Mesenchymal stem cell (in vitro differentiated cells and primary cell): ENCODE results near the gene NRG2.
A peak's percentile ranks its signal among the peaks of the same experiment; 100 is the strongest.

ENCODE experiments used
- DNase-seq: peaks from one replicate; pipeline ENCODE4 v3.0.0-alpha.2; 2013
- H2AFZ ChIP-seq: one replicate; pipeline ENCODE4 v1.6.1; 2013; ENCODE audit warnings: low read depth, mild to moderate bottlenecking, control low read depth, inconsistent platforms, low read length, moderate library complexity
- H2AK5ac ChIP-seq: 2 replicates; pipeline ENCODE4 v1.6.1; 2013; ENCODE audit warnings: low read length, moderate library complexity, mild to moderate bottlenecking, inconsistent platforms; ENCODE audit not compliant: severe bottlenecking
- H2BK120ac ChIP-seq: one replicate; pipeline ENCODE4 v1.6.1; 2013; ENCODE audit warnings: low read depth, mild to moderate bottlenecking, inconsistent platforms, low read length, moderate library complexity
- H2BK12ac ChIP-seq, 2 experiments: one replicate each; pipeline ENCODE4 v1.6.1; 2013; ENCODE audit warnings: inconsistent platforms in 2 of 2, low read length in 2 of 2, mild to moderate bottlenecking in 2 of 2, moderate library complexity in 2 of 2, control low read depth in 1 of 2
- H2BK15ac ChIP-seq: one replicate; pipeline ENCODE4 v1.6.1; 2013; ENCODE audit warnings: mild to moderate bottlenecking, low read depth, inconsistent platforms; ENCODE audit not compliant: poor library complexity, severe bottlenecking
- H2BK5ac ChIP-seq: 2 replicates; pipeline ENCODE4 v1.6.1; 2013; ENCODE audit warnings: low read depth, mild to moderate bottlenecking, low read length, control low read depth, inconsistent platforms; ENCODE audit not compliant: poor library complexity, severe bottlenecking
- H3K14ac ChIP-seq, 2 experiments: one replicate each; pipeline ENCODE4 v1.6.1; 2013; ENCODE audit warnings: inconsistent platforms in 2 of 2, low read length in 2 of 2, control low read depth in 1 of 2, mild to moderate bottlenecking in 1 of 2, moderate library complexity in 1 of 2
- H3K18ac ChIP-seq, 2 experiments: one replicate each; pipeline ENCODE4 v1.6.1; 2013; ENCODE audit warnings: inconsistent platforms in 2 of 2, low read length in 2 of 2, control low read depth in 1 of 2, low read depth in 1 of 2, mild to moderate bottlenecking in 1 of 2
- H3K23ac ChIP-seq, 2 experiments: one replicate each; pipeline ENCODE4 v1.6.1; 2013; ENCODE audit warnings: inconsistent platforms in 2 of 2, low read length in 2 of 2, mild to moderate bottlenecking in 2 of 2, moderate library complexity in 2 of 2, control low read depth in 1 of 2
- H3K27ac ChIP-seq: 2 replicates; pipeline ENCODE4 v1.5.1; 2013; ENCODE audit warnings: mild to moderate bottlenecking, moderate library complexity, low read length, control low read depth, inconsistent platforms; ENCODE audit not compliant: poor library complexity, severe bottlenecking
- H3K27me3 ChIP-seq, 2 experiments: 2 replicates each; pipeline versions ENCODE4 v1.6.1 to v1.7.0; 2013; ENCODE audit warnings: low read length in 2 of 2, mild to moderate bottlenecking in 2 of 2, moderate library complexity in 2 of 2, control low read depth in 1 of 2, inconsistent platforms in 1 of 2; ENCODE audit not compliant: control insufficient read depth in 1 of 2, insufficient read depth in 1 of 2
- H3K36me3 ChIP-seq, 2 experiments: 2 replicates each; pipeline versions ENCODE4 v1.6.1 to v1.7.0; 2013; ENCODE audit warnings: low read length in 2 of 2, control low read depth in 1 of 2, inconsistent platforms in 1 of 2, low read depth in 1 of 2, mild to moderate bottlenecking in 1 of 2; ENCODE audit not compliant: insufficient read depth in 2 of 2, control insufficient read depth in 1 of 2
- H3K4ac ChIP-seq, 2 experiments: one replicate each; pipeline ENCODE4 v1.6.1; 2013; ENCODE audit warnings: inconsistent platforms in 2 of 2, low read length in 2 of 2, mild to moderate bottlenecking in 2 of 2, moderate library complexity in 2 of 2, control low read depth in 1 of 2, low read depth in 1 of 2
- H3K4me1 ChIP-seq: 2 replicates; pipeline ENCODE4 v1.6.1; 2013; ENCODE audit warnings: low read depth, low read length, control low read depth; ENCODE audit not compliant: control insufficient read depth, insufficient read depth
- H3K4me2 ChIP-seq: 2 replicates; pipeline ENCODE4 v1.6.1; 2013; ENCODE audit warnings: low read length, mild to moderate bottlenecking, inconsistent platforms; ENCODE audit not compliant: poor library complexity, severe bottlenecking
- H3K4me3 ChIP-seq, 2 experiments: 2 replicates each; pipeline versions ENCODE4 v1.5.1 to v1.7.0; 2013; ENCODE audit warnings: low read length in 2 of 2, mild to moderate bottlenecking in 2 of 2, control low read depth in 1 of 2, low read depth in 1 of 2; ENCODE audit not compliant: insufficient read depth in 1 of 2
- H3K79me1 ChIP-seq: replicated peaks from 2 replicates; pipeline ENCODE4 v1.6.1; 2013; ENCODE audit warnings: mild to moderate bottlenecking, control low read depth, low read length, inconsistent platforms; ENCODE audit not compliant: poor library complexity, severe bottlenecking
- H3K9ac ChIP-seq: 2 replicates; pipeline ENCODE4 v1.7.0; 2013; ENCODE audit warnings: mild to moderate bottlenecking, low read length, moderate library complexity
- H3K9me3 ChIP-seq: 2 replicates; pipeline ENCODE4 v1.7.0; 2013; ENCODE audit warnings: mild to moderate bottlenecking, low read length; ENCODE audit not compliant: control insufficient read depth
- H4K8ac ChIP-seq: one replicate; pipeline ENCODE4 v1.6.1; 2013; ENCODE audit warnings: inconsistent platforms, mild to moderate bottlenecking, low read length, moderate library complexity
- H4K91ac ChIP-seq: one replicate; pipeline ENCODE4 v1.6.1; 2013; ENCODE audit warnings: mild to moderate bottlenecking, low read length, inconsistent platforms
- WGBS: methylation state at CpG from one replicate; pipeline ENCODE4 v1.1.7; 2013; ENCODE audit warnings: mixed read lengths; 5-methylcytosine and 5-hydroxymethylcytosine counted together

The NRG2 gene

GRCh38 chr5:139897982-139898381, 145.1 kb downstream of the NRG2 start:
- H3K4me3 ChIP-seq = no peak overlapping the region
- no peak overlapping the region for H2AK5ac ChIP-seq
- H3K27me3 ChIP-seq = peaks cover 52 to 99% of the 10 kb centered on the region in 2 experiments
- H2BK120ac ChIP-seq = no peak overlapping the region
- H3K9me3 ChIP-seq = no peaks in the 10 kb centered on the region
- no peak overlapping the region for H3K4ac ChIP-seq
- 89% methylated on average over 6 of the region's 6 CpGs for WGBS
- no peak overlapping the region for H3K23ac ChIP-seq
- H3K18ac ChIP-seq = no peak overlapping the region
- no peaks in the 10 kb centered on the region for H3K36me3 ChIP-seq
- DNase-seq = no peak
- H3K79me1 ChIP-seq = no peaks in the 10 kb centered on the region
- no peak overlapping the region for H2BK15ac ChIP-seq
- no peak overlapping the region for H4K91ac ChIP-seq
- no peak overlapping the region for H3K14ac ChIP-seq
- no peak overlapping the region for H4K8ac ChIP-seq
- H3K4me1 ChIP-seq = no peaks in the 10 kb centered on the region
- no peak overlapping the region for H3K27ac ChIP-seq
- H2BK12ac ChIP-seq = no peak overlapping the region
- no peak overlapping the region for H2BK5ac ChIP-seq
- no peak overlapping the region for H3K9ac ChIP-seq
- H3K4me2 ChIP-seq = no peak overlapping the region
- H2AFZ ChIP-seq = no peak overlapping the region

- Histone ChIP-seq H3K23ac (no peak overlapping the region), H3K79me1 (no peaks in the 10 kb centered on the region), H2BK5ac (no peak overlapping the region), H2BK120ac (no peak overlapping the region), H2BK12ac (no peak overlapping the region), H3K18ac (no peak overlapping the region), H3K4me3 (no peak overlapping the region), H3K36me3 (no peaks in the 10 kb centered on the region), H3K4me2 (no peak overlapping the region), H3K4me1 (no peaks in the 10 kb centered on the region), H4K91ac (no peak overlapping the region), H2AK5ac (no peak overlapping the region), H4K8ac (no peak overlapping the region), H2BK15ac (no peak overlapping the region), H2AFZ (no peak overlapping the region), H3K27ac (no peak overlapping the region), H3K14ac (no peak overlapping the region), H3K9ac (no peak overlapping the region), H3K9me3 (no peaks in the 10 kb centered on the region), H3K27me3 (peaks cover 52 to 98% of the 10 kb centered on the region in 2 experiments), H3K4ac (no peak overlapping the region)
- WGBS = 43% methylated on average over 5 of the region's 6 CpGs
- no peak for DNase-seq
These were observed 145.8 kb downstream of the NRG2 start for GRCh38 chr5:139897342-139897741.

- Histone ChIP-seq H2BK5ac (no peak overlapping the region), H3K27ac (no peak overlapping the region), H2AFZ (peak overlapping the region; percentile 15), H3K4me1 (no peaks in the 10 kb centered on the region), H2BK120ac (no peak overlapping the region), H3K18ac (no peak overlapping the region), H3K23ac (no peak overlapping the region), H2BK12ac (no peak overlapping the region), H3K9ac (no peak overlapping the region), H3K14ac (no peak overlapping the region), H2BK15ac (no peak overlapping the region), H3K4me2 (no peak overlapping the region), H3K36me3 (no peaks in the 10 kb centered on the region), H3K27me3 (peaks cover 50 to 98% of the 10 kb centered on the region in 2 experiments), H4K91ac (no peak overlapping the region), H3K9me3 (no peaks in the 10 kb centered on the region), H3K79me1 (no peaks in the 10 kb centered on the region), H3K4ac (no peak overlapping the region), H4K8ac (no peak overlapping the region), H3K4me3 (no peak overlapping the region), H2AK5ac (no peak overlapping the region)
- 92% methylated on average over 4 of the region's 4 CpGs for WGBS
- DNase-seq = no peak
These were observed 146.4 kb downstream of the NRG2 start for GRCh38 chr5:139896718-139897117.

GRCh38 chr5:139895647-139896046, 147.5 kb downstream of the NRG2 start:
- Histone ChIP-seq H3K4me3 (no peak overlapping the region), H3K9me3 (no peaks in the 10 kb centered on the region), H2AFZ (no peak overlapping the region), H3K9ac (no peak overlapping the region), H4K91ac (no peak overlapping the region), H3K27ac (no peak overlapping the region), H3K27me3 (peaks cover 47 to 95% of the 10 kb centered on the region in 2 experiments), H3K18ac (no peak overlapping the region), H3K14ac (no peak overlapping the region), H3K4me1 (no peaks in the 10 kb centered on the region), H3K4me2 (no peak overlapping the region), H3K4ac (no peak overlapping the region), H3K23ac (no peak overlapping the region), H3K79me1 (no peaks in the 10 kb centered on the region), H3K36me3 (no peaks in the 10 kb centered on the region), H2BK5ac (no peak overlapping the region), H2BK15ac (no peak overlapping the region), H2BK12ac (no peak overlapping the region), H2BK120ac (no peak overlapping the region), H2AK5ac (no peak overlapping the region), H4K8ac (no peak overlapping the region)
- WGBS = 63% methylated on average over 2 of the region's 2 CpGs
- no peak for DNase-seq
